Left ventricle myocardium inferior (tissue), 1 donor: ENCODE measurements around the gene BANP. TPM values are rescaled to one million over a fixed set of nuclear protein-coding genes. Genes with fewer than 3 reads are reported as not detected.
A peak's percentile ranks its signal among the peaks of the same experiment; 100 is the strongest.
"Not testable (repeated sequence)": the region's sequence is repeated elsewhere in the genome, so short reads cannot be mapped to it uniquely, and the experiment has no call there.

ENCODE experiments used
- DNase-seq: peaks from one replicate; pipeline ENCODE4 v3.0.0-alpha.2; 2020
- H3K27ac ChIP-seq: fragments of 200-600 bp; replicated peaks from 2 replicates; pipeline ENCODE4 v1.8.0; 2021
- H3K27me3 ChIP-seq: fragments of 200-600 bp; 2 replicates; pipeline ENCODE4 v1.8.0; 2021; ENCODE audit warnings: low read depth
- H3K36me3 ChIP-seq: fragments of 200-600 bp; 2 replicates; pipeline ENCODE4 v1.8.0; 2021
- H3K4me1 ChIP-seq: fragments of 200-600 bp; 2 replicates; pipeline ENCODE4 v1.8.0; 2021
- H3K4me3 ChIP-seq: fragments of 200-600 bp; 2 replicates; pipeline ENCODE4 v1.8.0; 2021; ENCODE audit warnings: mild to moderate bottlenecking, moderate library complexity
- H3K9me3 ChIP-seq: fragments of 200-600 bp; replicated peaks from 2 replicates; pipeline ENCODE4 v1.8.0; 2021
- intact Hi-C: fragments of 100-400 bp; cut with micrococcal nuclease; formaldehyde crosslinking; loops from one replicate; pipeline ENCODE4 v1.11.0; 2022
- total RNA-seq: library from RNA; stranded (reverse); fragmentation: NEBNext Ultra II Directional; extraction: Animal tissue kit (Norgen Biotek cat#: 25700); gene quantifications from one replicate; pipeline ENCODE4 v1.2.1, GENCODE V29; 2021
- TF ChIP-seq, protein P1 (sequence below): fragments of 200-600 bp; IDR thresholded peaks from 2 replicates; pipeline ENCODE4 v1.8.0; 2021; ENCODE audit warnings: antibody characterized with exemption, mild to moderate bottlenecking, borderline replicate concordance
- donor health status: DM: no; HTN: yes; CAD: no; lungs with severe emphysema.

BANP gene
- total RNA-seq, 1 donor from 2014 or later, result 12.6 TPM

GRCh38 chr16:88024491-88025085 is 73.4 kb downstream of the BANP start:
- H3K36me3 ChIP-seq, result peaks cover 18% of the 10 kb centered on the region
- H3K27me3 ChIP-seq, H3K27ac ChIP-seq, H3K4me3 ChIP-seq, H3K9me3 ChIP-seq, intact Hi-C loops: not testable (repeated sequence)
- peak; percentile 28 for DNase-seq
- peaks cover 11% of the 10 kb centered on the region for H3K4me1 ChIP-seq
- TF ChIP-seq, protein P1, sequence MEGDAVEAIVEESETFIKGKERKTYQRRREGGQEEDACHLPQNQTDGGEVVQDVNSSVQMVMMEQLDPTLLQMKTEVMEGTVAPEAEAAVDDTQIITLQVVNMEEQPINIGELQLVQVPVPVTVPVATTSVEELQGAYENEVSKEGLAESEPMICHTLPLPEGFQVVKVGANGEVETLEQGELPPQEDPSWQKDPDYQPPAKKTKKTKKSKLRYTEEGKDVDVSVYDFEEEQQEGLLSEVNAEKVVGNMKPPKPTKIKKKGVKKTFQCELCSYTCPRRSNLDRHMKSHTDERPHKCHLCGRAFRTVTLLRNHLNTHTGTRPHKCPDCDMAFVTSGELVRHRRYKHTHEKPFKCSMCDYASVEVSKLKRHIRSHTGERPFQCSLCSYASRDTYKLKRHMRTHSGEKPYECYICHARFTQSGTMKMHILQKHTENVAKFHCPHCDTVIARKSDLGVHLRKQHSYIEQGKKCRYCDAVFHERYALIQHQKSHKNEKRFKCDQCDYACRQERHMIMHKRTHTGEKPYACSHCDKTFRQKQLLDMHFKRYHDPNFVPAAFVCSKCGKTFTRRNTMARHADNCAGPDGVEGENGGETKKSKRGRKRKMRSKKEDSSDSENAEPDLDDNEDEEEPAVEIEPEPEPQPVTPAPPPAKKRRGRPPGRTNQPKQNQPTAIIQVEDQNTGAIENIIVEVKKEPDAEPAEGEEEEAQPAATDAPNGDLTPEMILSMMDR, result peak; percentile 62

DNA sequence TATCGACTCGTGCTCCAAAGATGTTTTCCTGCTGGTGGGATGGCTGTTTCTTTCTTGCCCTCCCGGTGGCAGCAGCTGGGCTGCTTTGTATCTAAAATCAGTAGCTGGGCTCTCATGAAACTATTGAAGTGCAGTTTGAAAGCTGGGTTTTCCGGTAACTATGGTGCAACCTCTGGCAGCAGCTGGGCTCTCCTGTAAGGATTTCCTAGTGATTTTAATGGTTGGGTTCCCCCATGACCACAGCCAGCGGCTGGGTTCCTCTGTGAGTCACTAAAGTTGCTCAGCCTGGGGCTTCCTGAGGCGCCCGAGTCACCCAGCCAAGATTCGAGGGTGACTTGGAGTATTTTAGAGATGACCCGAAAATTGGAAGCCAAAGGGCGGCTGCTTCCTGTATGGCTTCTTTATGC is 73.9 kb downstream of the BANP start:
- H3K4me3 ChIP-seq, H3K27me3 ChIP-seq, intact Hi-C loops, H3K27ac ChIP-seq, H3K9me3 ChIP-seq: not testable (repeated sequence)
- H3K36me3 ChIP-seq, result peaks cover 18% of the 10 kb centered on the region
- peak; percentile 20 for DNase-seq
- peaks cover 11% of the 10 kb centered on the region for H3K4me1 ChIP-seq

DNA sequence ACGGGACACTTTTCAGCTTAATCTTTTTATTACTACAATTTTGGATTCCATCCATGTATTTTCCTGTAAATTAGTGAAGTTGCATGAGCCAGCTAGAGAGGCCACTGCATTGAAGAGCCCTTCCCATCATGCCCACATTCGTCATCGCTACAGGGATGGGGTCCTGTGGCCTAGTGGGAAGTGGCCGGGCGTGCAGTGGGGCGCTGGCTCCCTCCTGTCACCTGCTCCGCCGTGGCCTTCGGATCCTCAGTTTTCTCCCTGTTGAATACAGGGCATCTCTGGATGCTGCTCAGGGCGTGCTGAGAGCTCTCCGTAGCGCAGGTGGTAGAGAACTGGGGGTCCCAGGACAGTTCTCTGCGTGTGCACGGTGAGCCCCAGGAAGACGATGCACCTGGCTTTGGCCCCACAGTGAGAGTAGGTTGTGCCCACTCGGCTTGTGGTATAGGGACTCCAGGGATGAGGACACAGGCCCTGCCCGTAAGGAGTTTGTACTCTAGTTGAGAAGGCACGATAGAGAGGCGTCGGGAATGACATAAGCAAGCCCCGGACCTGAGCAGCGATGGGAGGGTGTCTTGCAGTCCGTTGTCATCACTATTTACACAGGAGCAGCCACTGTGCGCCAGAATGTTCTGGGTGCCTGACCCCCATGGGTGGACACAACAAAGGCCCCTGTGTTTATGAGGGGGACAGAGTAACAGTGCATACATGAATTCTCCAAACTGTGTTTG is 74.8 kb downstream of the BANP start:
- H3K9me3 ChIP-seq, H3K4me3 ChIP-seq, intact Hi-C loops, H3K27me3 ChIP-seq, DNase-seq, H3K27ac ChIP-seq: not testable (repeated sequence)
- H3K4me1 ChIP-seq, result peaks cover 11% of the 10 kb centered on the region
- H3K36me3 ChIP-seq, result peaks cover 18% of the 10 kb centered on the region

DNA sequence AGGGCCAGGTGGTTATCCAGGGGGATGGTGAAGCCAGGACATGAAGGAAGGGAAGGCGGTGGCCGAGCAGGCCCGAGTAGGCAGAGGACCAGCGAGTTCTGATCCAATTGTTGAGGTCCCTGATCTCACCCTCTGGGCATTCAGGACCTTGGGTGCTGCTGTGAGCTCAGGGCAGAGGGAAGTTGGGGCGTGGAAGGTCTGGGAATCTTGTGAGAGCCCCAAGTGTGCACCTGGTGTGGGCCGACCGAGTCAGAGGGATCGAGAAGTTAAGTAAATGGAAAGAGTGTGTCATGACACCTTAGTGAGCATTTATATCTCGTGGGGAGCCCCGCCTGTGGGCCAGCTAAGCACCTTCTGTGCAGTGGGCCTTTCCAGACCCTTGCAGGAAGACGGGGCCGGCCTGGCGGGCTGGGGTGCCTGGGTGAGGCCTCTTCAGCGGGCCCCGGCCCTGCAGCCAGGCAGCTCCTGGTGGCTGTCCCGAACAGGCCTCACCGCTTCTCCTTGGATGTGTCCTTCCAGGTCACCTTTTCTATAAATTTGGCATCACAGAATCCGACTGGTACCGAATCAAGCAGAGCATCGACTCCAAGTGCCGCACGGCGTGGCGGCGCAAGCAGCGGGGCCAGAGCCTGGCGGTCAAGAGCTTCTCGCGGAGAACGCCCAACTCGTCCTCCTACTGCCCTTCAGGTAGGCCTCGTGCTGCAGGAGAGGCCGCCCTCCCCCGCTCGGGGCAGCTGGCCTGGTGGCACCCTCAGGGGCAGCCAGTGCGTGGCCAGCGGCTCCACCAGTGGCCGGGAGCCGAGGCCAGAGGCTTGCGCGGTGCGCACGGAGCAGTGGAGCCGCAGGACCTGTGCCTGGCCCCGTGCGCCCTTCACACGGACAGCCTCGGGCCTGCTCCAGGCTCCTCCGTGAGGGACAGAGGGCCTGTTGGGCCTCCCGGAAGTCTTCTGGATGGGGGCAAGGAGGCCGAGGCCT is 76.0 kb downstream of the BANP start:
- H3K4me1 ChIP-seq, result peaks cover 11% of the 10 kb centered on the region
- peaks cover 15% of the 10 kb centered on the region for H3K36me3 ChIP-seq
- H3K27ac ChIP-seq, result no peak overlapping the region
- no peaks in the 10 kb centered on the region for H3K9me3 ChIP-seq
- no peak overlapping the region for H3K4me3 ChIP-seq
- intact Hi-C loops, result no loop called here
- peak; percentile 9 for DNase-seq
- TF ChIP-seq, protein P1, result no peak
- no peaks in the 10 kb centered on the region for H3K27me3 ChIP-seq

DNA sequence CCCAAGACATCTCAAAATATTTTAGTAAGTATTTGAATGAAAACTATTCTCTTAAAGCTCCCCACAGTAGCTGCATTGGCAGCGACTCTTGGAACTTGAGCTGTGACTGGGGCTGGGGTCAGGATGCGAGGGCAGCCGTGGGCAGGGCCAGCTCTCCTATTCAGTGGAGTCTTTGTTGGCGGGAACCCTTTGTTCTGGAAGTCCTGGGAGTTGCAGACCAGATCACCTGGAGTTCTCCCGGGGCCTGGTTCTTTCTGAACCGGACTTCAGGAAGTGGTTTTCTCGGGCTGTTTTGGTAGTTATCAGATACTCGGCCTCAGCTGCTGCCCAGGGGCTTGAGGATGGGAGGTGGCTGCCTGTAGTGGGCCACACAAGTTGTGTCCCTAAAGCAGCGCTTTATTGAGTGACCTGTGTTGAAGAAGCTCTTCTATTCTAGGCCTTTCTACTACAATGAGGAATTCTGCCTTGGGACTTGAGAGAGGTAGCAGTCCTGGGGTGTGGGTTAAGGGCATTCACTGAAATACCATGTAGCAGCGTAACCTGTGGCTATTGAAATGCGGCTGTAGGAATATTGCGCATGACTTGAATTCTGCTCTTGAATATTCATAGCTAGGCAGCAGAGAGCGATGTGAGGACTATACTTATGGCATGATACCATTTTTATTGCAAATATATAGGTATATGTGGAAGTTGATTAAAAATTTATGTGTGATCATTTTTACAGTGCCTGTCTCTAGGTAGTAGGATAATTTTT is 77.1 kb downstream of the BANP start:
- intact Hi-C loops, H3K9me3 ChIP-seq, DNase-seq, H3K27me3 ChIP-seq, H3K27ac ChIP-seq, H3K4me3 ChIP-seq: not testable (repeated sequence)
- H3K4me1 ChIP-seq, result peaks cover 11% of the 10 kb centered on the region
- H3K36me3 ChIP-seq, result peaks cover 11% of the 10 kb centered on the region

- peaks cover 20% of the 10 kb centered on the region for H3K36me3 ChIP-seq
- intact Hi-C loops, result no loop called here
- no peaks in the 10 kb centered on the region for H3K27me3 ChIP-seq
- no peak overlapping the region for H3K27ac ChIP-seq
- peaks cover 11% of the 10 kb centered on the region for H3K4me1 ChIP-seq
- H3K9me3 ChIP-seq, result no peaks in the 10 kb centered on the region
- TF ChIP-seq, protein P1, result no peak
- no peak overlapping the region for H3K4me3 ChIP-seq
- no peak for DNase-seq
Measured at GRCh38 chr16:88030498-88030897, 79.3 kb downstream of the BANP start.

GRCh38 chr16:88030961-88031360 is 79.7 kb downstream of the BANP start:
- intact Hi-C loops, H3K27ac ChIP-seq: not testable (repeated sequence)
- peaks cover 24% of the 10 kb centered on the region for H3K36me3 ChIP-seq

GRCh38 chr16:88033003-88033740 is 81.9 kb downstream of the BANP start:
- intact Hi-C loops, DNase-seq, H3K27ac ChIP-seq, H3K27me3 ChIP-seq, H3K9me3 ChIP-seq, H3K4me3 ChIP-seq, H3K4me1 ChIP-seq: not testable (repeated sequence)
- peaks cover 19% of the 10 kb centered on the region for H3K36me3 ChIP-seq

More at GRCh38 chr16:88030961-88031360, 79.7 kb downstream of the BANP start:
- not testable (repeated sequence) for H3K4me1 ChIP-seq, H3K4me3 ChIP-seq, H3K9me3 ChIP-seq, H3K27me3 ChIP-seq, DNase-seq
